ENCODE measurements around the gene GASK1A.

DNA sequence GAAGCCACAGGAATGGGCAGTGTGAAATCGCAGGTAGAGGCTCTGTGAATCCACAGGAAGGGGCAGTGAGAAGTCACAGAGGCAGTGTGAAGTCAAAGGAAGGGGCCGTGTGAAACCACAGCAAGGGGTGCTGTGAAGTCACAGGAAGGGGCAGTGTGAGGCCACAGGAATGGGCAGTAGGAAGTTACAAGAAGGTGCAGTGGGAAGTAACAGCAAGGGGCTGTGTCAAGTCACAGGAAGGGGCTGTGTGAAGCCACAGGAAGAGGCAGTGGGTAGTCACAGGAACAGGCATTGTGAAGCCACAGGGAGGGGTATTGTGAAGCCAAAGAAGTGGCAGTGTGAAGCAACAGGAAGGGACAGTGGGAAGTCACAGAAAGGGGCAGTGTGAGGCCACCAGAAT is 34.1 kb downstream of the GASK1A start:
- TF ChIP-seq, protein P1, sequence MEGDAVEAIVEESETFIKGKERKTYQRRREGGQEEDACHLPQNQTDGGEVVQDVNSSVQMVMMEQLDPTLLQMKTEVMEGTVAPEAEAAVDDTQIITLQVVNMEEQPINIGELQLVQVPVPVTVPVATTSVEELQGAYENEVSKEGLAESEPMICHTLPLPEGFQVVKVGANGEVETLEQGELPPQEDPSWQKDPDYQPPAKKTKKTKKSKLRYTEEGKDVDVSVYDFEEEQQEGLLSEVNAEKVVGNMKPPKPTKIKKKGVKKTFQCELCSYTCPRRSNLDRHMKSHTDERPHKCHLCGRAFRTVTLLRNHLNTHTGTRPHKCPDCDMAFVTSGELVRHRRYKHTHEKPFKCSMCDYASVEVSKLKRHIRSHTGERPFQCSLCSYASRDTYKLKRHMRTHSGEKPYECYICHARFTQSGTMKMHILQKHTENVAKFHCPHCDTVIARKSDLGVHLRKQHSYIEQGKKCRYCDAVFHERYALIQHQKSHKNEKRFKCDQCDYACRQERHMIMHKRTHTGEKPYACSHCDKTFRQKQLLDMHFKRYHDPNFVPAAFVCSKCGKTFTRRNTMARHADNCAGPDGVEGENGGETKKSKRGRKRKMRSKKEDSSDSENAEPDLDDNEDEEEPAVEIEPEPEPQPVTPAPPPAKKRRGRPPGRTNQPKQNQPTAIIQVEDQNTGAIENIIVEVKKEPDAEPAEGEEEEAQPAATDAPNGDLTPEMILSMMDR (IDR thresholded peaks at IDR 0.05): no peak
- TF ChIP-seq POLR2A (IDR thresholded peaks at IDR 0.05): no peak
